SW 1271 (cell line): ENCODE data around the gene NAB2.
"Not testable (repeated sequence)": the region's sequence is repeated elsewhere in the genome, so short reads cannot be mapped to it uniquely, and the experiment has no call there.

ENCODE experiments used
- DNase-seq, 2 experiments: peaks; one replicate each; lab custom pipeline; 2025; lab: John Stamatoyannopoulos, UW

NAB2 gene

DNA sequence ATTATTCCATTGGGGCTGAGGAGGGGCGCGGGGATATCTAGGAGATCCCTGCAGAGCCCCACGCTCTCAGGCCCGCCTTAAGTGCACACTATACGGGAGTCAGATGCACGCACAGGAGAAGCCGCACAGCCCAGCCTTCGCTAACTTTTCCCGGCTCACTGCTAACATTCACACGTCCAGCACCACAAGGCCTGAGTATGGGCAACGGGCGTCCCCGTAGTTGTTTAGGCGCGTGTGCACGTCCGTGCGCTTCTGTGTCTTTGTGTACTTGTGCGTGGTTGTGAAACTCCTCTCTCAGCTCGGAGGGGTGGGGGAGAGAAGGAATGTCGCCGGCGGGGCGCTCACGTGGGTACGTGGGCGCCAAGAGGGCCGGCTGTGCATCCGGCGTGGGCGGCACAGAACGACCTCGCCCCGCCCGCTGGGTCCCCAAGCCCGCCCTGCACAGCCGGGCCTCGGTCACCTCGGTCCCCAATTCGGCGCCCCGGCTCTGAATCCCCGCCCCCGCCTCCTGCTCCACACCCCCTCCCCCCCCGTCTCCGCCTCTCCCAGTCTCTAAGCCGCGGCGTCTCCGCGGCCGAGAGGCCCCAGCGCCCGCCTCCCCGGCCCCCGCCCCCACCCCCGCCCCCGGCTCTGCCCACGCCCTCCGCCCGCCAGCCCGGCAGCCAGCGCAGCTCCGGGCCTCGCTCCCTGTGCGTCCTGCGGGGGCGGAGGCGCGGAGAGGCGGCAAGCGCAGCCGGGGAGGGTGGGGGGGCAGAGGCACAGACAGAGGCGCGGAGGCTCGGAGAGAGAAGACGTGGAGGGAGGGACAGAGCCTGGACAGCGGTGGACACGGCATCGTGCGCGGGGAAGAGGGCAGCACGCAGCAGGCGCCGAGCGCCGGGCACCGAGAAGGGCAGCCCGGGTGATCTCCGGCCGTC, at the start of gene NAB2:
TSS of gene NAB2 (plus strand) at position 761 of the 917 bp plus-strand sequence. CDS start 158 bp downstream, outside the sequence.
- peak; percentile 66 to 92 for DNase-seq

- no peak for DNase-seq
These were observed 48.7 kb upstream of the NAB2 start for GRCh38 chr12:57040211-57040610.

GRCh38 chr12:57040750-57041149, 48.2 kb upstream of the NAB2 start:
- DNase-seq = no peak

DNA sequence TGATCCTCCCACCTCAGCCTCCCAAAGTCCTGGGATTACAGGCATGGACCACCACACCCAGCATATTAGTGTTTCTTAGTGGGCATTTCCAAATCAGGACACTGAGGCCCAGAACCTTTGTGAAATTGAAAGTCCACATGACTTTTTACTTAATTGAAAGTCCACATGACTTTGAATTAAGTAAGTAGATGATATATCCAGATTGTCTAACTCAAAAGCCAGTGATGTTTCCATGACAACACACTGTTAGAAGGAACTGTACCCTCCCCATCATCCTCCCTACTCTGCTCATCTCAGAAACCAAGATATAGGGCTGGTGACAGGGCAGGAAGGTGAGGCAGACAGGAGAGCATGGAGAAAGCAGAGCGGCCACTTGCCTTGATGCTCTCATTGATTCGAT, 46.2 kb upstream of the NAB2 start:
- DNase-seq = no peak

GRCh38 chr12:57044468-57044867, 44.4 kb upstream of the NAB2 start:
- no peak for DNase-seq

DNA sequence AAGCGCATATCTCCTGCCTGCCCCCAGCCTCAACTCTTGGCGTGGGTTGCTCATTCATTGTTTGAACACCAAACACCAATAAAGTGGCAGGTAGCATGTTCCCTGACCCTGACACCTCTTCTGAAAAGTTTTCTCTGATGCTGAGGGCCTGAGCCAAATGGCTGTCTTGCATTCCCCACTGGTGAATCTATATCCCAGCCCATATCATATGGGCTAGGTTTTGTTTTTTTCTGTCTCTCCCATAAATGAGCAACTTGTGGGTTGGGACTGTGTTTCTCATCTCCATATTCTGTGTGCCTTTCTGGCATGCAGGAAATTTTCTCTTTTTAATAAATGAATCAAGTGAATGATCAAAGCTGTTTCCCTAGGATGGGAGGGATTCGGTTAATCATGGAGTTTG, 44.0 kb upstream of the NAB2 start:
- DNase-seq = no peak

DNA sequence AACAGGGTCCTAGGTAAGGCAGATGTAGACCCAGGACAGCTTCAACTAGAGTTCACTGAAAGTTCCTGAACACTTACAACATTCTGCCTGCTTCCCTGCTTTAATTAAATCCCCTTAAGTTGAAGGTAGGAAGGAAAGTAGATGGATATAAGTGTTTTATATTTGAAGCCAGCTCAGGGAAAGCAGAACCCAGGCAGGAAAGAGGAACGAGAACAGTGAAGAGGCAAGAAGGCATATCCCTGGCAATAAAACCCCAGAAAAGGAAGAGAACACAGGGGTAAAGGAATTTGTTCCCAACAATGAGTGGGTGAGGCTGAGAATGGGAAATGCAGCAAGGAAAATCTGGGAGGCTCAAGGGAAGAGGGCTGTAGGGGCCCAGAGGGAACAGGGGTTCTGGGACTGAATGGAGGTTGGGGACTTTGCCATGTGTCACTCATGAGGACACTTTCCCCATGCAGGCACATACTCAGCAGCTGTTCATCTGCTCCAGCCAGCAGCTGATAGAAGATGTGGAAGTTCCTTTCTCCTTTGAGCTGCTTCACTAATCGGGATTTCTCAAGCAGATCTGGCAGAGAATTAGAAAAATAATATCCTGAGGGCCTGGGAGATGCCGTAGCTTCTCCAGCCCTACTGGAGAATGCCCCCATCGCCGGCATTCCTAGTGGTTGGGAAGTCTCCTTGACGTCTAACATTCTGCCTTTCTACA, 42.7 kb upstream of the NAB2 start:
- DNase-seq = no peak

- no peak for DNase-seq
These were observed 41.7 kb upstream of the NAB2 start for GRCh38 chr12:57046947-57047890.

DNA sequence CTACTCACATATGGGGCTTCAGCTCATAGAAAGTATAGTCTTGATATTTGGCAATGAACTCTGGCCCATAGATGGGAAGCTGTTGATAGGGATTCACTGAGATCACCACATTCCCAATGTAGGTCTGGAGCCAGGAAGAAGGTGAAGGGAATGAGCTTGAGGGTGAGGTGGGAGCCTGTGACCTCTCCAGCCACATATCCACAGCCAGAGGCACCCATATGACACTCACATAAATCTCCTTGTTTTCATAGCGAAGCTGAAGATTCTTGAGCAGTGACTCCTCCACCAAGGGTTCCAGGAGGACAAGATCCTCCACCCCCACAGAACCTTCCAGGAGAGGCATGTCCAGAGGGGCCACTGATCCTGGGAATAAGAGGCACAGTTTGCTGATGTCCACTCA, 40.9 kb upstream of the NAB2 start:
- no peak for DNase-seq

GRCh38 chr12:57048423-57049118, 40.3 kb upstream of the NAB2 start:
- no peak for DNase-seq

DNA sequence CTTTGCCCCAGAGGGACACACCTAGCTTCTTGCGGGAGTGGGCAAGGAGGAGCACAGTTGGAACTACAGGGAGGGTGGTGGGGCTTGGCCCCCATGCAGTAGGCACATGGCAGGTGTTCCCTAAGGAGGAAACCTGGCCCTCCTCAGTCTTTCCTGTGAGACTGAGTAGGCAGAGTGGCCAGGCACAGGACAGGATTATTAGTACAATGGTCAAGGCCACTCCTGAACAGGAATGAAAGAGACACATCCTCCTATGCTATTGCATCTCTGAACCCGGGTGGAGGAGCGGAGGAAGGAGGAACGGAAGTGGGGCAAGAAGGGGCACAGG, 39.8 kb upstream of the NAB2 start:
- DNase-seq = no peak

GRCh38 chr12:57049890-57050289, 39.0 kb upstream of the NAB2 start, which contains the start of gene MYO1A:
MYO1A (minus strand) TSS chr12:57050129; CDS start chr12:57048323, 1,806 bp downstream.
- DNase-seq = no peak

DNA sequence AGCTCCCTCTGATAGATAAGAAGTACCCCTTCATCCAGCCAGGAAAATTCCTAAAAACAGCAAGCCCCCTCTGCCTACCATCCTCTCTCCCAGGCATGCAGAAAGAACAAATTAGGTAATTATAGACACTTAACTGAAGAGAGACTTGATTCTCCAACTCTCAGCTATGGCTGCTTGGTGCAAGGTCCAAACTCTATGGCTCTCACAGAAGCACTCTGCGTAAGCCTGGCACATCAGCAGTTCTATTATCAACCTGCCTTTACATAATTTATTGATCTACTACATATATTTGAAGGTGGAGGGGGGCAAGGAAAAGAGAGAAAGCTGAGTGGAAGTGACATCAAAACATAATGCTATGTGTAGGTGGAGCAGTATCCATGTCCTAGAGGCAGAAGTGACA, 37.9 kb upstream of the NAB2 start:
- DNase-seq = no peak

DNA sequence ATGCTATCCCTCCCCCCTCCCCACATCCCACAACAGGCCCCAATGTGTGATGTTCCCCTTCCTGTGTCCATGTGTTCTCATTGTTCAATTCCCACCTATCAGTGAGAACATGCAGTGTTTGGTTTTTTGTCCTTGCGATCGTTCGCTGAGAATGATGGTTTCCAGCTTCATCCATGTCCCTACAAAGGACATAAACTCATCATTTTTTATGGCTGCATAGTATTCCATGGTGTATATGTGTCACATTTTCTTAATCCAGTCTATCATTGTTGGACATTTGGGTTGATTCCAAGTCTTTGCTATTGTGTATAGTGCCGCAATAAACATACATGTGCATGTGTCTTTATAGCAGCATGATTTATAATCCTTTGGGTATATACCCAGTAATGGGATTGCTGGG, 35.8 kb upstream of the NAB2 start:
- DNase-seq = not testable (repeated sequence)

- DNase-seq = not testable (repeated sequence)
These were observed 35.0 kb upstream of the NAB2 start for GRCh38 chr12:57053901-57054300.

- no peak for DNase-seq
These were observed 33.1 kb upstream of the NAB2 start for GRCh38 chr12:57055824-57056223.

- no peak for DNase-seq
These were observed 31.7 kb upstream of the NAB2 start for GRCh38 chr12:57057067-57057751.

DNA sequence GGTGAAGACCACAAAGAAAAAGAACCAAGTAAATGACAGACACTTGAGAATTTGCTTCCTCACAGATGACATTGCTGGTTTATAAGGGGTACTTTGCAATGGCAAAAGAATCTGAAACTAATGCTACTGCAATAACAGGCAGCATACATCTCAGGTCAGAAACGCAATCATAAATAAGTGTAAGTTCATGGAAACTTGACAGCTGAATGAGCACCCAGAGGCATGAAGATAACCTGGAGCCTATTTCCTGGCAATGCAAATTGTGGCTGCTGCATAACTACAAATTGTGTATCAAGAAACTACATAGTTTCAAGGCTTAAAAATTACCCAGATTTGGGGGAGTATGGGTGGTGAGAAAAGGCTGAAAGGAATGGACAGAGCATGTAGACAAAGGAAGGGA, 30.5 kb upstream of the NAB2 start:
- no peak for DNase-seq

DNA sequence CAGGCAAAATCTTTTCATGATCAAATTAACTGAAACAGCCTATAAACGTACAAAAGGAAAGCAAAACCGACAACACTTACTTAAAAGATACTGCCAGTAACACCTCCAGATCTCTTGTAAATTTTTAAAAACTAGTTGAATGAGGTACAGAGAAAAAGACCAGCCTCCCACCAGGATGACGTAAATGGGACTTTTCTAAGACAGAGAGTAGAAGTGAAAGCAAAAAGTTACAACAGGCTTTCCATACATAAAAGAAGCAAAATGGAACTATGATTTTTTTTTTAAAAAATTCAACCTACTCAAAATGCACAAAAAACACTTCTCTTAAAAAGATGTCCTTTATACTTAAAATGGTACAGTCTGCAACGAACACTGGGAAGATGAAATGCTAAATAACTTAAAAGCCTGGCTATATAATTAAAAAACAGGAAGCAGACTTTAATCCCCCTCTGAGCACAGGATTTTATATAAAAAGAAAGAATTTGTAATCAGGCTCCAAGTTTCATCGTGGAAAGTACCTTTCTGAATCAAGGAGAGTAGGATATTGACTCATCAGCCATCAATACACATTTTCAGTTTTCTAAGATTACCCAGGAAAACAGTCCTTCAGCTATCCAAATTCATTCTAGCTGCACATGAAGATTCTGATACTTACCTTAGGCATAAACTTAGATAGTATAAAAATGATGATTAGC, 24.8 kb upstream of the NAB2 start:
- DNase-seq = no peak

DNA sequence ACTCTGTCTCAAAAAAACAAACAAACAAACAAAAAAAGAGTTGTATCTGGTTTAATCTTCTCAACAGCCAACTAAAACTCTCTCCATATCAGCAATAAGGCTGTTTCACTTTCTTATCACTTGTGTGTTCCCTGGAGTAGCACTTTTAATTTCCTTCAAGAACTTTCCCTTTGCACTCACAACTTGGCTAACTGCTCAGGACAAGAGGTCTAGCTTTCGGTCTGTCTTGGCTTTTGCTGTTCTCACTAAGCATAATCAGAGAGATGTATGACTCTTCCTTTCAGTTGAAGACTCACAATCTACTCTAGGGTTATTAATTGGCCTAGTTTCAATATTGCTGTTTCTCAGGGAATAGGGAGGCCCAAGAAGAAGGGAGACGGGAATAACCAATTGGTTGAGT, 22.7 kb upstream of the NAB2 start:
- DNase-seq = no peak
